Neutrophil (primary cell): ENCODE data around the gene ADGRV1.

ENCODE experiments used
- H3K27ac ChIP-seq: fragments of 200-600 bp; sonication (generic); 2 replicates; pipeline ENCODE4 v1.5.1; 2016; ENCODE audit warnings: mild to moderate bottlenecking, moderate library complexity
- H3K27me3 ChIP-seq: fragments of 200-600 bp; sonication (generic); 2 replicates; pipeline ENCODE4 v1.6.0; 2016; ENCODE audit warnings: mild to moderate bottlenecking
- H3K36me3 ChIP-seq: fragments of 200-600 bp; sonication (generic); 2 replicates; pipeline ENCODE4 v1.5.1; 2017
- H3K4me1 ChIP-seq, 2 experiments: fragments of 200-600 bp in 1 of 2; sonication (generic) in 1 of 2; 1 replicate in 1 of 2; 2 replicates in 1 of 2; pipeline versions ENCODE4 v1.5.1 to v1.6.1; 2013 to 2016; ENCODE audit warnings: low read depth in 1 of 2, low read length in 1 of 2, mild to moderate bottlenecking in 1 of 2, moderate library complexity in 1 of 2; ENCODE audit not compliant: control insufficient read depth in 1 of 2, insufficient read depth in 1 of 2
- H3K4me3 ChIP-seq, 2 experiments: fragments of 200-600 bp in 1 of 2; sonication (generic) in 1 of 2; 1 replicate in 1 of 2; 2 replicates in 1 of 2; pipeline ENCODE4 v1.5.1; 2013 to 2016; ENCODE audit warnings: low read depth in 1 of 2, low read length in 1 of 2, mild to moderate bottlenecking in 1 of 2, moderate library complexity in 1 of 2
- H3K9me3 ChIP-seq: fragments of 200-600 bp; sonication (generic); 2 replicates; pipeline ENCODE4 v1.5.1; 2016
- CTCF ChIP-seq: fragments of 200-600 bp; sonication (generic); IDR thresholded peaks from 2 replicates; pipeline ENCODE4 v1.5.1; 2016; ENCODE audit warnings: antibody characterized with exemption

The ADGRV1 gene

GRCh38 chr5:91103353-91104061 lies 544.9 kb downstream of the ADGRV1 start:
- peak overlapping the region; percentile 42 for H3K27ac ChIP-seq
- no peaks in the 10 kb centered on the region for H3K27me3 ChIP-seq
- H3K9me3 ChIP-seq: no peaks in the 10 kb centered on the region
- TF ChIP-seq CTCF: no peak
- peaks cover 13 to 20% of the 10 kb centered on the region in 2 experiments for H3K4me1 ChIP-seq
- no peaks in the 10 kb centered on the region for H3K36me3 ChIP-seq
- no peak overlapping the region for H3K4me3 ChIP-seq

- Histone ChIP-seq H3K4me1 (peaks cover 13 to 20% of the 10 kb centered on the region in 2 experiments), H3K27ac (peak overlapping the region; percentile 42), H3K36me3 (no peaks in the 10 kb centered on the region), H3K4me3 (no peak overlapping the region), H3K27me3 (no peaks in the 10 kb centered on the region), H3K9me3 (no peaks in the 10 kb centered on the region)
- TF ChIP-seq CTCF: no peak
Observed at GRCh38 chr5:91104062-91104448, 545.5 kb downstream of the ADGRV1 start.

GRCh38 chr5:91106842-91107511 lies 548.4 kb downstream of the ADGRV1 start:
- H3K36me3 ChIP-seq: no peaks in the 10 kb centered on the region
- H3K4me3 ChIP-seq: no peak overlapping the region
- H3K27ac ChIP-seq: no peak overlapping the region
- H3K27me3 ChIP-seq: no peaks in the 10 kb centered on the region
- peaks cover 21 to 23% of the 10 kb centered on the region in 2 experiments for H3K4me1 ChIP-seq
- no peaks in the 10 kb centered on the region for H3K9me3 ChIP-seq
- TF ChIP-seq CTCF: no peak

GRCh38 chr5:91109634-91110033 lies 551.0 kb downstream of the ADGRV1 start:
- Histone ChIP-seq H3K27ac (no peak overlapping the region), H3K9me3 (no peaks in the 10 kb centered on the region), H3K36me3 (no peaks in the 10 kb centered on the region), H3K4me1 (peaks cover 29 to 30% of the 10 kb centered on the region in 2 experiments), H3K4me3 (no peak overlapping the region), H3K27me3 (no peaks in the 10 kb centered on the region)
- no peak for TF ChIP-seq CTCF

- no peak for TF ChIP-seq CTCF
- Histone ChIP-seq H3K9me3 (no peaks in the 10 kb centered on the region), H3K4me3 (no peak overlapping the region), H3K27ac (no peak overlapping the region), H3K27me3 (no peaks in the 10 kb centered on the region), H3K36me3 (no peaks in the 10 kb centered on the region), H3K4me1 (peaks cover 34 to 35% of the 10 kb centered on the region in 2 experiments)
Observed at GRCh38 chr5:91110686-91111085, 552.1 kb downstream of the ADGRV1 start.
